ENCODE measurements around the gene GAST.

- no peak for TF ChIP-seq SMC3 (IDR thresholded peaks at IDR 0.05; ENCODE audit: low read depth, low read length)
- no peak for TF ChIP-seq MXI1 (IDR thresholded peaks at IDR 0.05; ENCODE audit: borderline replicate concordance, low read depth, low read length)
- TF ChIP-seq RAD21 (IDR thresholded peaks at IDR 0.05; ENCODE audit: low read length), result no peak
- no peak for TF ChIP-seq CTCF (conservative IDR thresholded peaks at IDR 0.05; ENCODE audit: low read depth, low read length)
- no peak for TF ChIP-seq CEBPB (IDR thresholded peaks at IDR 0.05; ENCODE audit: low read depth, low read length)
- TF ChIP-seq BHLHE40 (IDR thresholded peaks at IDR 0.05; ENCODE audit: low read depth, low read length), result no peak
- TF ChIP-seq POLR2A (IDR thresholded peaks at IDR 0.05; ENCODE audit: low read depth, low read length), result no peak
- no peak for TF ChIP-seq CHD1 (IDR thresholded peaks at IDR 0.05; ENCODE audit: low read depth, low read length)
- no peak for TF ChIP-seq USF2 (IDR thresholded peaks at IDR 0.05; ENCODE audit: low read depth, low read length)
- TF ChIP-seq NFE2L2 (IDR thresholded peaks at IDR 0.05; ENCODE audit: low read depth, low read length), result no peak
- TF ChIP-seq RCOR1 (IDR thresholded peaks at IDR 0.05; ENCODE audit: insufficient replicate concordance, low read length), result no peak
- TF ChIP-seq ELK1 (IDR thresholded peaks at IDR 0.05; ENCODE audit: borderline replicate concordance, low read depth, low read length), result no peak
- TF ChIP-seq RFX5 (IDR thresholded peaks at IDR 0.05; ENCODE audit: low read depth, low read length), result no peak
Measured at GRCh38 chr17:41734949-41735313, 22.8 kb downstream of the GAST start.
